KMS-11 (cell line): ENCODE measurements around the gene LPP.

Source experiments
- H2AFZ ChIP-seq: fragments of 200-600 bp; sonication (generic); 2 replicates; pipeline ENCODE4 v1.6.1; 2016; ENCODE audit warnings: antibody characterized with exemption, mixed run types, low read depth
- H3K27ac ChIP-seq: fragments of 200-600 bp; sonication (generic); 2 replicates; pipeline ENCODE4 v1.6.1; 2016; ENCODE audit warnings: mild to moderate bottlenecking, mixed run types
- H3K27me3 ChIP-seq: fragments of 200-600 bp; sonication (generic); 2 replicates; pipeline ENCODE4 v1.6.1; 2017; ENCODE audit warnings: mild to moderate bottlenecking, low read depth, mixed run types, moderate library complexity; ENCODE audit not compliant: insufficient read depth
- H3K36me3 ChIP-seq: fragments of 200-600 bp; sonication (generic); 2 replicates; pipeline ENCODE4 v1.6.1; 2017; ENCODE audit warnings: mild to moderate bottlenecking, mixed run types; ENCODE audit not compliant: insufficient read depth
- H3K4me1 ChIP-seq: fragments of 200-600 bp; sonication (generic); 2 replicates; pipeline ENCODE4 v1.6.1; 2016; ENCODE audit warnings: mild to moderate bottlenecking, low read depth, mixed run types; ENCODE audit not compliant: poor library complexity, severe bottlenecking
- H3K4me2 ChIP-seq: fragments of 200-600 bp; sonication (generic); 2 replicates; pipeline ENCODE4 v1.7.0; 2016; ENCODE audit warnings: mild to moderate bottlenecking, mixed run types
- H3K4me3 ChIP-seq: fragments of 200-600 bp; sonication (generic); IDR thresholded peaks from 2 replicates; pipeline ENCODE4 v1.6.1; 2017; ENCODE audit warnings: low read depth, low read length, mixed read lengths; ENCODE audit not compliant: insufficient read depth
- H3K79me2 ChIP-seq: fragments of 200-600 bp; sonication (generic); 2 replicates; pipeline ENCODE4 v1.6.1; 2016; ENCODE audit warnings: low read depth, mixed run types; ENCODE audit not compliant: insufficient read depth
- H3K9ac ChIP-seq: fragments of 200-600 bp; sonication (generic); 2 replicates; pipeline ENCODE4 v1.6.1; 2016; ENCODE audit warnings: mild to moderate bottlenecking, mixed run types
- H4K20me1 ChIP-seq: fragments of 200-600 bp; sonication (generic); 2 replicates; pipeline ENCODE4 v1.6.1; 2016; ENCODE audit warnings: mild to moderate bottlenecking, mixed run types; ENCODE audit not compliant: insufficient read depth
- TF ChIP-seq, protein P1 (sequence below): fragments of 200-600 bp; sonication (generic); conservative IDR thresholded peaks from 2 replicates; pipeline ENCODE4 v1.6.1; 2017; ENCODE audit warnings: low read depth, mild to moderate bottlenecking, antibody characterized with exemption, low read length, moderate library complexity, mixed read lengths

The LPP gene

DNA sequence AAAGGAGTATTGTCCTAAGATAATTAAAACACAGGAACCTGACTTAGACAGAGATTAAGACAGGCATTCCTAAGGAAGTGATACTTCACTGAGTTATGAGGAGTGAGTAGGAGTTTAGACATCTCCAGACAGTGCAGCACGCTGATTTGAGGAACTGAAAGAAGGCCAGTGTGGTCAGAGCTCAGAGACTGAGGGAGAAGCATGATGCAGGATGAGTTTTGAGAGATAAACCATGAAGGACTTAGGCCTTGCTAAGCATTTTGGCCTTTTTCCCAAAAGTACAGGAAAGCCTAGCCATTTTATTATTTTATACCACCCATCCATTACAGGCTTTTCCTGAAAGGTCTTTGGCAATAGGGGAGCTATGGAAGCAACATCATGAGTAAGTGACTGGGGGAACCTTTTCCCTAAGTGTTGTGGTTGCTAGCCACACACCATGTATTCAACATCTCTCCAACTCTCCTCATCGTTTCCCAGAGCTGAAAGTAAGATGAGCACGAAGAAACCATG lies 642.2 kb downstream of the LPP start:
- Histone ChIP-seq H3K27ac (no peak overlapping the region), H2AFZ (no peak overlapping the region), H3K27me3 (no peaks in the 10 kb centered on the region; the same call in 1 of the 2 replicates), H4K20me1 (no peaks in the 10 kb centered on the region), H3K4me2 (no peak overlapping the region), H3K9ac (no peak overlapping the region), H3K4me3 (no peak overlapping the region), H3K36me3 (no peaks in the 10 kb centered on the region), H3K4me1 (no peaks in the 10 kb centered on the region), H3K79me2 (no peaks in the 10 kb centered on the region)
- TF ChIP-seq, protein P1, sequence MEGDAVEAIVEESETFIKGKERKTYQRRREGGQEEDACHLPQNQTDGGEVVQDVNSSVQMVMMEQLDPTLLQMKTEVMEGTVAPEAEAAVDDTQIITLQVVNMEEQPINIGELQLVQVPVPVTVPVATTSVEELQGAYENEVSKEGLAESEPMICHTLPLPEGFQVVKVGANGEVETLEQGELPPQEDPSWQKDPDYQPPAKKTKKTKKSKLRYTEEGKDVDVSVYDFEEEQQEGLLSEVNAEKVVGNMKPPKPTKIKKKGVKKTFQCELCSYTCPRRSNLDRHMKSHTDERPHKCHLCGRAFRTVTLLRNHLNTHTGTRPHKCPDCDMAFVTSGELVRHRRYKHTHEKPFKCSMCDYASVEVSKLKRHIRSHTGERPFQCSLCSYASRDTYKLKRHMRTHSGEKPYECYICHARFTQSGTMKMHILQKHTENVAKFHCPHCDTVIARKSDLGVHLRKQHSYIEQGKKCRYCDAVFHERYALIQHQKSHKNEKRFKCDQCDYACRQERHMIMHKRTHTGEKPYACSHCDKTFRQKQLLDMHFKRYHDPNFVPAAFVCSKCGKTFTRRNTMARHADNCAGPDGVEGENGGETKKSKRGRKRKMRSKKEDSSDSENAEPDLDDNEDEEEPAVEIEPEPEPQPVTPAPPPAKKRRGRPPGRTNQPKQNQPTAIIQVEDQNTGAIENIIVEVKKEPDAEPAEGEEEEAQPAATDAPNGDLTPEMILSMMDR = no peak

GRCh38 chr3:188797045-188797444 lies 643.1 kb downstream of the LPP start:
- Histone ChIP-seq H3K4me3 (no peak overlapping the region), H3K9ac (no peak overlapping the region), H3K79me2 (no peaks in the 10 kb centered on the region), H3K27me3 (no peaks in the 10 kb centered on the region; the same call in 1 of the 2 replicates), H3K36me3 (no peaks in the 10 kb centered on the region), H3K4me1 (no peaks in the 10 kb centered on the region), H2AFZ (no peak overlapping the region), H3K4me2 (no peak overlapping the region), H4K20me1 (no peaks in the 10 kb centered on the region), H3K27ac (no peak overlapping the region)
- TF ChIP-seq, protein P1 = no peak

DNA sequence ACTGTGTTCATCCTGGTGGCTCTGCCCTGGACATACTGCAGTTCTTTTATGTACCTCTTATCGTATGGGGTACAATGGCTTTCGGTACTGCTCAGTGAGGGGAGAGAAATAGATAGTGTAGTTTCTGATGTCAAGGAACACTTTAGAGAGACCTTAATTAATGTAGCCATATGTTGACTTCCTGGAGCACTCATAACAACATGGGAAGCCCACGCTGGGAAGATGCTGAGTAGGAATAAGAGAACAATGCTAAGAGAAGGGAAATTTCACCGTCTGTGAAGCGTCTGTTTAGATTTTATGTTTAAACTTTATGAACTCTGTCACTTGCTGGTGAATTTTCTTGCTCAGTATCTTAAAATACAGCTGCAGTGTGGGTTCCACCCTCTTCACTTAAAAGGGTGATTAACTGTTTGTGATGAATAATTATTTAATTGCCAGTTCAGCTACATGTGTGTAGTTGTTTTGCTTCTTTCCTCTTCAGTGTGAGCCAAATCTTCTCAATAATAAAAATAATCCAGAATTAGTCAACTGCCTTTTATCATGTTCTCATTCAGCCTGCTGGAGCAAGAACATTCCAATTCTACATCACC lies 644.7 kb downstream of the LPP start:
- TF ChIP-seq, protein P1 = no peak
- H3K4me1 ChIP-seq = no peaks in the 10 kb centered on the region
- no peak overlapping the region for H3K4me3 ChIP-seq
- no peaks in the 10 kb centered on the region for H3K36me3 ChIP-seq
- no peaks in the 10 kb centered on the region for H3K27me3 ChIP-seq
- no peak overlapping the region for H3K4me2 ChIP-seq
- H2AFZ ChIP-seq = no peak overlapping the region
- no peaks in the 10 kb centered on the region for H3K79me2 ChIP-seq
- no peak overlapping the region for H3K9ac ChIP-seq
- H4K20me1 ChIP-seq = no peaks in the 10 kb centered on the region
- H3K27ac ChIP-seq = no peak overlapping the region

- H3K4me1 ChIP-seq = no peaks in the 10 kb centered on the region
- no peak overlapping the region for H3K4me3 ChIP-seq
- no peaks in the 10 kb centered on the region for H4K20me1 ChIP-seq
- TF ChIP-seq, protein P1 = no peak
- no peaks in the 10 kb centered on the region for H3K79me2 ChIP-seq
- no peak overlapping the region for H3K27ac ChIP-seq
- H3K36me3 ChIP-seq = no peaks in the 10 kb centered on the region
- H2AFZ ChIP-seq = no peak overlapping the region
- H3K27me3 ChIP-seq = no peaks in the 10 kb centered on the region
- H3K9ac ChIP-seq = no peak overlapping the region
- H3K4me2 ChIP-seq = no peak overlapping the region
Measured at GRCh38 chr3:188801393-188801792, 647.4 kb downstream of the LPP start.
